ENCODE data around the gene ARL2BP.

ARL2BP gene

DNA sequence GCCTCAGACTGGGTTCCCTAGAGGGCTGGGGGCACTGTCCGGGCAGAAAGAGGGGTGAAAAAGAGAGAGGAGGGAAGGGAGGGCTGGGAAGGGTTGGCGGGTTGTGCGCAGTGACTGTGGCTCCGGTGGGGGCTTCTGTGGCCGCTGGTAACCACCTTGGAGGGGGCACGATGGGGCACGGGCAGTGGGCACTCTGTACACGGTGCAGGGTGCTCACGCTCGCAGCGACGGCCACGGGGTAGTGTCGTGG lies 38.8 kb downstream of the ARL2BP start:
- DNase-seq (ENCODE audit: low read depth) = no peak
- no peak for TF ChIP-seq CTCF (IDR thresholded peaks at IDR 0.05; ENCODE audit: low read depth, low read length, missing control alignments)
- no peak overlapping the region for H3K4me3 ChIP-seq (ENCODE audit: low read depth, low read length)

- DNase-seq (ENCODE audit: low read depth) = no peak
- H3K4me3 ChIP-seq (ENCODE audit: low read depth, low read length) = peak within 1 kb of the TSS; percentile 55
- no peak for TF ChIP-seq CTCF (IDR thresholded peaks at IDR 0.05; ENCODE audit: low read depth, low read length, missing control alignments)
Observed at GRCh38 chr16:57284209-57284951, 39.3 kb downstream of the ARL2BP start, which contains the start of gene PLLP. PLLP (minus strand) TSS chr16:57284672; CDS start chr16:57284540, 132 bp downstream.

GRCh38 chr16:57284952-57285363 lies 39.9 kb downstream of the ARL2BP start:
- no peak for TF ChIP-seq CTCF (IDR thresholded peaks at IDR 0.05; ENCODE audit: low read depth, low read length, missing control alignments)
- peak overlapping the region; percentile 55 for H3K4me3 ChIP-seq (ENCODE audit: low read depth, low read length)
- no peak for DNase-seq (ENCODE audit: low read depth)

GRCh38 chr16:57285379-57285778 lies 40.3 kb downstream of the ARL2BP start:
- TF ChIP-seq CTCF (IDR thresholded peaks at IDR 0.05; ENCODE audit: low read depth, low read length, missing control alignments) = no peak
- H3K4me3 ChIP-seq (ENCODE audit: low read depth, low read length) = no peak overlapping the region
- no peak for DNase-seq (ENCODE audit: low read depth)

GRCh38 chr16:57289391-57290257 lies 44.6 kb downstream of the ARL2BP start:
- H3K4me3 ChIP-seq (ENCODE audit: low read depth, low read length) = no peak overlapping the region
- DNase-seq (ENCODE audit: low read depth) = no peak
- no peak for TF ChIP-seq CTCF (IDR thresholded peaks at IDR 0.05; ENCODE audit: low read depth, low read length, missing control alignments)

DNA sequence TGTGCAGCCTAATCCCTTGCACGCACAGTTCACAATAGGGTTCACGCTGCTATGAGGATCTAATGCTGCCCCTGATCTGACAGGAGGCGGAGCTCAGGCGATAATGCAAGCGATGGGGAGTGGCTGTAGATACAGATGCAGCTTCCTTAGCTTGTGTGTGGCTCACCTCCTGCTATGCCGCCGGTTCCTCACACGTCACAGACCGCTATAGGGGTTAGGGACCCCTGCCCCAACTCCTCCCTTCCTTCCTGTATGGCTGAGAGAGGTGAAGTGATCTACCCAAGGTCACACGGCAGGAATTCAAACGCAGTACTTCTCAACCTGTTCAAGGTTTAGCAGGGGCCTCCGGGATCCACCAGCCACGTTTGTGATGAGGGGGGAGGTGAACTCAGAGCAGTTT lies 52.8 kb downstream of the ARL2BP start:
- no peak for TF ChIP-seq CTCF (IDR thresholded peaks at IDR 0.05; ENCODE audit: low read depth, low read length, missing control alignments)
- no peak for DNase-seq (ENCODE audit: low read depth)
- H3K4me3 ChIP-seq (ENCODE audit: low read depth, low read length) = no peak overlapping the region

Measured in GM12864 (cell line).